Suppressor macrophage treated with lipopolysaccharide for 4 hours (primary cell): ENCODE measurements around the gene THSD4.

ENCODE experiments used
- DNase-seq: peaks from one replicate; pipeline ENCODE4 v3.0.0-alpha.2; 2020

The THSD4 gene

DNA sequence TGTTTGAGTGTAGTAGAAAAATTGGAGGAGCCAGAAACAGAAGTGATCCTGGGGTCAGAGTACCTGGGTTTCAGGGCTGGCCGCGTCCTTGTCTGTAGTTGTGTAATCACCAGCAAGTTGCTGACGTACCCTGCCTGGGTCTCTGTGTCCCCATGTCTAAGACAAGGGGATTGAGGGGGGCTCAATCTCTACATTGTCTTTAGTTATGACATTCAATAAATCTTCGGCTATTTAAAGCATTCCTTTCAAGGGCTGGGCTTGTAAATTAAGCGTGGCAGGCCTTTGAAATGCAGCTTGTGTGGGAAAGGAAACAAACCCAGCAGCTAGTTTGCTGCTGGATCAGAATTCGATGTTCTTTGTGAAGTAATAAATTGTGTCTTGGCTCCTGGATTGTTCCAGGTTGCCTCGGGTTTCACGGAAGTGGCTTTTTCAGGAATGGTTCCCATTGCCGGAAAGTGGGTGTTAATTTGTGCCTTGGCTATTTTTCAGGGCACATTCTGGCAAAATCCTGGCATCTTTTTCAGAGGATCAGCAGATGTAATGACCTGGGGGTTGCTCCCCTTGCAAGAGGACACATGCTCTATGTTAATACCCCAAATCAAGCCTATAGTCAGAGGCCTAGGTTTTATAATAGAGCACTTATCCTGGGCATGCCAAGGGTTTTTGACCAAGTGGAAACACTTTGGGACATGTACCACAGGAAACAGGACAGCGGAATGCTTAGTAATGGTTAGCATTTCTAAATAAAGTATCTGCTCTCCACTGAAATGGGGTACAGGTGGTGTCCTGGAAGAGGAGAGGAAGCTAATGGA, 400.3 kb downstream of the THSD4 start:
- no peak for DNase-seq

- DNase-seq: no peak
Measured at GRCh38 chr15:71517751-71518150, 402.5 kb downstream of the THSD4 start.

DNA sequence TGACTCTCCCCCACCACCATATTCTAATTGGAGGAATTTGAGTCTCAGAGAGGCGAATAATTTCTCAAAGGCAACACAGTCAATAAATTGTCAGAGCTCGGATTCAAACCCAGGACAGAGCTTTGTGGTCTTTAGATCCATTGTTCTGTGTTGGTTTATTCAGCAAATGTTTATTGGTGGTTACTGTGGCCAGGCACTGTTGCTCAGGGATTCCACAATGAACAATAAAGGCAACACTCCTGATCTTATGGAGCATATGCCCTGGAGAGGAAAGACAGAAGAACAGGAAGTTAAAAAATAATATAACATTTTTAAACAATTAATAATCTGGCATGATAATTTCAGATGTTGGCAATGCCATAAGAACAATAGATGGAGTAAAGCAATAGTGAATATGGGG, 403.4 kb downstream of the THSD4 start:
- no peak for DNase-seq

- no peak for DNase-seq
Measured at GRCh38 chr15:71526060-71526820, 411.0 kb downstream of the THSD4 start.

- no peak for DNase-seq
Measured at GRCh38 chr15:71529361-71529760, 414.1 kb downstream of the THSD4 start.

DNA sequence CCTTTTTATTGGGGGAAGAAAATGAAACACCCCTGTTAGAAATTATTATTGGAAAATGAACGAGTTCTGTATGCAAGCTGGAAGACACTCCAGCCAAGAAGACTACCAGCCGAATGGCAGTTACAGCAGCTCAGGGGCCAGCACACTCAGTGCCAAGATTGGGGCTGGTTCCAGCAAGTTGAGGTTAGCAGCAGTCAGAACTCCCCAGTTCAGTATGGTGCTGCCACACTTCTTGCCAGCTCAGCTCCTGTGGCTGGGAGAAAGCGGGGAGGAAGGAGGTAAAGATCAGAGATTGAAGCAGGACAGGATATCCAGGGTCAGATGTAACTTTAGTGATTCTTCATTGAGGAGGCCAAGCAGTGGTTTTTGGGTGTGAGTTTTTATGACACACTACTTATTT, 414.8 kb downstream of the THSD4 start:
- no peak for DNase-seq

DNA sequence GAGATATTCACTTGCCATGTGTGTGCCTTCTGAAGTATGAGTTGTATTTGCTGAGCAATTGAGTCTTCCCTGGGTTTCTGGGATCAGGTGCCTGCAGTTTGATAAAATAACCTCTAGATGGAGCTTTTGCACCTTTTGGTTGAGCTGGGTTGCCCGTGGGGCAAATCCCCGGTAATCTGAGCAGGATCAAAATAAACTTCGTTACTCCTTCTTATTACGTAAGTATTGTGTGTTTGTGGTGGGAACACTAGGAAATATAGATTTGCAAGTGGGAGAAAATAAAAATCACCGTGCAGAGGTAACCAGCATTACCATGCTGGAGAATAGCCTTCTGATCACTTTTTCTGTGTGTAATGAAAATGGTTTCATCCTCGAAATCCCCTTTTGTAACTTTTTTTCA, 417.7 kb downstream of the THSD4 start:
- DNase-seq: peak; percentile 1

GRCh38 chr15:71538181-71538580, 422.9 kb downstream of the THSD4 start:
- DNase-seq: no peak

DNA sequence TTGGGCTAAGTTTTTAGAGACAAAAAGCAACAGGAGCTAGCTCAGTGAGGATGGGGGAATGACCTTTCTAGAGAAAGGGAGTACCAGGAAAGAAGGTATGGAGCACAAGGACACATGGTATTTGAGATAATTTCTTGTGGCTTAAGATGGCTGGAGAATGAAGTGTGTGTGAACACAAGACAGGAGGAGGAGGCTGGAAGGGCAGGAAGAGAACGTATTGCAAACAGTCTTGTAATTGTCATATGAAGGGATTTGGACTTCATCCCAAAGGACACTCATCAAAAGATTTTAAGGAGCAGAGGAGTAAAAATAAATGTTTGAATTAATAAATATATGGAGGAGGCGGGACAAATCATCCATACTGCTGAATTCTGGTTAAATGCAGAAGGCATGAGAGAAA, 426.5 kb downstream of the THSD4 start:
- no peak for DNase-seq

DNA sequence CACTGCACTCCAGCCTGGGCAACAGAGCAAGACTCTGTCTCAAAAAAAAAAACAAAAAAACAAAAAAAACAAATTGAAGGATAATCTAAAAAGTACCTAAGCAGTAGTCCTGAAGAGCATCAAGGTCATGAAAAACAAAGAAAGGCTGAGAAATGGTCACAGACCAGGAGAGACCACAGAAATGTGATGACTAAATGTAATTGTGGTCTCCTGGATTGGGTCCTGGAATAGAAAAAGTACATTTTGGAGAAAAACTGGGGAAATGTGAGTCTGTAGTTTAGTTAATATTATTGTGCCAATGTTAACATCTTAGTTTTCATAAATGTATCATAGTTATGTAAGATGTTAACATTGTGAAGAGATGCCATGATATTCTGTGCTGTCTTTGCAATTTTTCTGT, 427.6 kb downstream of the THSD4 start:
- no peak for DNase-seq

- DNase-seq: no peak
Measured at GRCh38 chr15:71543413-71543812, 428.1 kb downstream of the THSD4 start.

DNA sequence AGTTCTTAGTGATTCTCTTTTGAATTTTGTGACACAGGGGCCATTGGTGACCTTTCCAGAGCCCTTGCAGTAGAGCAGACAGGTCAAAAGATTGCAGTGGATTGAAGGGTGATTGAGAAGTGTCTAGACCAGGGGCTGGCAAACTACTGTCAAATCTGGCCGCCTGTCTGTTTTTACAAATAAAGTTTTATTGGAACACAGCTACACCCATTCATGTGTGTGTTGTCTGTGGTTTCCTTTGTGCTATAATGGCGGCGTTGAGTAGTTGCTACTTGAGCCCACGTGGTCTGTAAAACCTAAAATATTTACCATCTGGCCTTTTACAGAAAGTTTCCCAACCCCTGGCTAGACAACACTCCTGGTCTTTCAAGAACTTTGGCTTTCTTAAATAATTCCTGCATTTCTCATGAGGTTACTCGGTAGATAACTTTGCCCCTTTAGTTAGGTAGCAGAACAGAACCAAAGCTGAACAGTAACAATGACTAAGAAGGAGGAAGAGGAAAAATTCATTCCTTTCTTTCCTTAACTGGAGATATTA, 430.0 kb downstream of the THSD4 start:
- DNase-seq: no peak

GRCh38 chr15:71545923-71546322, 430.7 kb downstream of the THSD4 start:
- DNase-seq: no peak

GRCh38 chr15:71547011-71547410, 431.7 kb downstream of the THSD4 start:
- no peak for DNase-seq

GRCh38 chr15:71548401-71548807, 433.1 kb downstream of the THSD4 start:
- DNase-seq: no peak

GRCh38 chr15:71549091-71549490, 433.8 kb downstream of the THSD4 start:
- DNase-seq: no peak

- no peak for DNase-seq
Measured at GRCh38 chr15:71549697-71550096, 434.4 kb downstream of the THSD4 start.

- DNase-seq: no peak
Measured at GRCh38 chr15:71551566-71551965, 436.3 kb downstream of the THSD4 start.

GRCh38 chr15:71559098-71559497, 443.8 kb downstream of the THSD4 start:
- DNase-seq: no peak

GRCh38 chr15:71559616-71560015, 444.3 kb downstream of the THSD4 start:
- no peak for DNase-seq

DNA sequence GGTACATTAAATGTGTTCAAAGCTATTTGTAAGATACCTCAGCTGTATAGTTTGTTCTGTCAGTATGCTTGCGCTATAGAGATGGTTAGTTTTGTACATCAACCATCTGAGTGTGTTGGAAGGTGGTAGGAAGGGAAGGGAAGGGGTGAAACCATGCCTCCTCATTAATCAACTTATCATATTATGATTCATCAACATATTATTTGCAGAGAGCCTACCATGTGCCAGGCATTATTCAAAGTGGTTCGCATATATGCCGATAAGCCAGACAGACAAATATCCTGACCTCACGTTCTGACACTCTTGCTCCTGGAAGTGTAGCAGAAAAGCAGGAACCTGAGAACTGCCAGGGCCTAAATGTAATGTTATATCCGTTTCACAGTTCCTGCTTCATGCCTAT, 447.0 kb downstream of the THSD4 start:
- no peak for DNase-seq

GRCh38 chr15:71564217-71564616, 448.9 kb downstream of the THSD4 start:
- no peak for DNase-seq

GRCh38 chr15:71565006-71565405, 449.7 kb downstream of the THSD4 start:
- no peak for DNase-seq

DNA sequence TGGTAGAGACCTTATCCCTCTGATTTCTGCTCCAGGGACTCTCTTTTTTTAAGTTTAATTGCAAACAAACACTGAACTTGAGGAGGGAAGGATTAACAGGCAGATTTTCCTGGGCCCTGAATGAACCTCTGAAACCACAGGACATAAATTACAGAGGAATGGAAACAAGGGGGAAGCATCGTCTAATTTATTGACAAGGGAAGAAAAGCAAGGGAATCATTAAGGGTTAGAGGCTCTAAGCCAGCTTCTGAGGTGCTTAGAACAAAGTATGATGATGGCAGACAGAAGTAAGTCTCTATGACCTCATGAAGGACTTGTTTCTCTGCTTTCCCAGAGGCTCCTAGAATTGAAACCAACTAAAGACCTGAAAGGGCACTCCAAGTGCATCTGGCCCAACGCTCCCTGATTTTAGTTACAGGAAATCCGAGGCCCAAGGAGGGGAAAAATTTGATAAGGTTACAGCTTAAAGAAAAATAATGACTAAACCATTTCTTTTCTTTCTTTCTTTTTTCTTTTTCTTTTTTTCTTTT, 450.4 kb downstream of the THSD4 start:
- no peak for DNase-seq
